GM10248 (cell line): ENCODE measurements around the gene MKRN1.
"Not testable (repeated sequence)": the region's sequence is repeated elsewhere in the genome, so short reads cannot be mapped to it uniquely, and the experiment has no call there.

Experiments
- CTCF ChIA-PET: fragments of 300-600 bp; sonication (Branson Sonifier 250); formaldehyde crosslinking; extraction: SDS; loops from one replicate; lab custom pipeline; 2021; ENCODE audit warnings: antibody characterized with exemption; lab: Yijun Ruan, JAX
- POLR2A ChIA-PET: fragments of 350-650 bp; sonication (Branson Sonifier 250); formaldehyde crosslinking; extraction: SDS; loops from one replicate; lab custom pipeline; 2020; ENCODE audit warnings: antibody characterized with exemption; lab: Yijun Ruan, JAX
- DNase-seq: peaks from one replicate; pipeline ENCODE4 v3.0.0; 2012; ENCODE audit errors: extremely low spot score
- TF ChIP-seq, protein P1 (sequence below): IDR thresholded peaks from 2 replicates; pipeline ENCODE4 v1.5.1; 2012; ENCODE audit warnings: mild to moderate bottlenecking, low read depth; ENCODE audit errors: extremely low read depth, missing control alignments, control extremely low read depth

Gene MKRN1

DNA sequence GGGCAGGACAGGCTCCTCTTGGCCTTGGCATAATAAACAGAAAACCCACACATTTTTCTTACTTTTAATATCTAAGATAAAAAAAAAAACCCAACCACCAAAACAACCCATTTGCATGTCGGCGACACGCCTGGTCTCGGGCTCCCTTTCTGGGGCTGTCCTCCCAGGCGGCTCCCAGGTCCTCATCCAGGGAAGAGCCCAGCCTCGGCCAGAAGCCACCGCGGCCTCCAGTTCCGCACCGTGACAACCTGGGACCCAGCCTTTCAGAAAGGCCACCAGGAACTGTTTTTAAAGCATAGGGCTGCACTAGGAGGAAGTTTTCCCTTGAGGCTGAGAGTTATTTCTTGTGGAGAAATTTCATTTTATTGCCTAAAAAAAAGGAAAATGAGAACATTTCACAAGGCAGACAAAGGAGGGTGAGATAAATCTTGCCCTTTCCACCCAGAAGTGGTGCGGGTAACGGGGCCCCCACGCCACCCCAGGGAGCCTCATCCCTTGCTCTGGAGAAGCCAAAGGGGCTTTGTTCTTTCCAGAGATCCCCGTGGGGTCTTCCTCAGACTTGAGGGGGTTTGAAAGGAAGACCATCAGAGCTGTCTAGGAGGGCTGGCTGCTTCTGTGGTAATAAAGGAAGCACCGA is 39.2 kb upstream of the MKRN1 start:
- no peak for DNase-seq
- POLR2A ChIA-PET, result no interaction called here
- CTCF ChIA-PET, result interaction anchor here (0.6 to 4.0 kb wide), 17 partner anchors 8 to 1270 kb away, joined by 3 to 39 read pairs (median 4); no protein-coding TSS in a partner anchor
- TF ChIP-seq, protein P1, sequence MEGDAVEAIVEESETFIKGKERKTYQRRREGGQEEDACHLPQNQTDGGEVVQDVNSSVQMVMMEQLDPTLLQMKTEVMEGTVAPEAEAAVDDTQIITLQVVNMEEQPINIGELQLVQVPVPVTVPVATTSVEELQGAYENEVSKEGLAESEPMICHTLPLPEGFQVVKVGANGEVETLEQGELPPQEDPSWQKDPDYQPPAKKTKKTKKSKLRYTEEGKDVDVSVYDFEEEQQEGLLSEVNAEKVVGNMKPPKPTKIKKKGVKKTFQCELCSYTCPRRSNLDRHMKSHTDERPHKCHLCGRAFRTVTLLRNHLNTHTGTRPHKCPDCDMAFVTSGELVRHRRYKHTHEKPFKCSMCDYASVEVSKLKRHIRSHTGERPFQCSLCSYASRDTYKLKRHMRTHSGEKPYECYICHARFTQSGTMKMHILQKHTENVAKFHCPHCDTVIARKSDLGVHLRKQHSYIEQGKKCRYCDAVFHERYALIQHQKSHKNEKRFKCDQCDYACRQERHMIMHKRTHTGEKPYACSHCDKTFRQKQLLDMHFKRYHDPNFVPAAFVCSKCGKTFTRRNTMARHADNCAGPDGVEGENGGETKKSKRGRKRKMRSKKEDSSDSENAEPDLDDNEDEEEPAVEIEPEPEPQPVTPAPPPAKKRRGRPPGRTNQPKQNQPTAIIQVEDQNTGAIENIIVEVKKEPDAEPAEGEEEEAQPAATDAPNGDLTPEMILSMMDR, result no peak

DNA sequence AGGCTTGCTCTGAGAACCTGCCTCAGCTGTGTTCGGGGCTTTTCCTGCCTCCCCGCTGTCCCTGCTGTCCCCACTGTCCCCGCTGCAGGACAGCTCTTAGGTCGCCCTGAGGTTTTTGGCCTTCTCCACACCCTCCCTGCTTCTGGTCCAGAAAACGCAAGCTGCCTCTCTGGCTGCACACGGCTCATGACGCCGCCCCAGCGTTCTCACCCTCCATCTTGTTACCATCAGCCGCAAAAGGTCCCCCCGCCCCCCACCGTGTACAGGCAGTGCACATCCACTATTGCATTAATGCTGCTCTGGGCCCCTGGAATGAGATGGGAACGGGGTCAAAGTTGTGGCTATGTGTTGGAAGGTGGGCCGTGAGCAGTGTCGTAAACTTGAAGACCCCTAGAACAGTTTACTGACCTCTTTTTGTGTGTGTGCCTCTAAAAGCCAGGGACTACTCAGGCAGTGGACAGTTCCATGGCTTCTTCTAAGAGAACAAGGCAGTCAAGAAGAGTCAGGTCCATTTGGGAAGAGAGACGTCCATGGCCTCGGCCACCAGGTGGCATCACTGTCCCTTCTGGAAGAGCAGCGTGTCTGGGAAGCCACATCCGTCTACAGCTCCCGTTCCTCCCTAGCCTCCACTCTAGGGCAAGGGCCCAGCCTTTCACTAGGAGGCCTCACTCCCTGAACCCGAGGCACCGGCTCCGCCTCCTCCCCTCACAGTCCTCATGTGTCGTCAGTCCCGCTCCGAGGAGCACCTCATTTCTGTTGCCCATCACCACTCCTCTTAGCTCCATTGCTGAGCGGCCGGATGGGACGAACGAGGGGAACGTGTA is 38.5 kb upstream of the MKRN1 start:
- TF ChIP-seq, protein P1, result peak; percentile 85
- ChIA-PET POLR2A (no interaction called here), CTCF (interaction anchor here (0.6 to 4.0 kb wide), 20 partner anchors 8 to 1271 kb away, joined by 3 to 39 read pairs (median 4); no protein-coding TSS in a partner anchor)
- peak; percentile 83 for DNase-seq

DNA sequence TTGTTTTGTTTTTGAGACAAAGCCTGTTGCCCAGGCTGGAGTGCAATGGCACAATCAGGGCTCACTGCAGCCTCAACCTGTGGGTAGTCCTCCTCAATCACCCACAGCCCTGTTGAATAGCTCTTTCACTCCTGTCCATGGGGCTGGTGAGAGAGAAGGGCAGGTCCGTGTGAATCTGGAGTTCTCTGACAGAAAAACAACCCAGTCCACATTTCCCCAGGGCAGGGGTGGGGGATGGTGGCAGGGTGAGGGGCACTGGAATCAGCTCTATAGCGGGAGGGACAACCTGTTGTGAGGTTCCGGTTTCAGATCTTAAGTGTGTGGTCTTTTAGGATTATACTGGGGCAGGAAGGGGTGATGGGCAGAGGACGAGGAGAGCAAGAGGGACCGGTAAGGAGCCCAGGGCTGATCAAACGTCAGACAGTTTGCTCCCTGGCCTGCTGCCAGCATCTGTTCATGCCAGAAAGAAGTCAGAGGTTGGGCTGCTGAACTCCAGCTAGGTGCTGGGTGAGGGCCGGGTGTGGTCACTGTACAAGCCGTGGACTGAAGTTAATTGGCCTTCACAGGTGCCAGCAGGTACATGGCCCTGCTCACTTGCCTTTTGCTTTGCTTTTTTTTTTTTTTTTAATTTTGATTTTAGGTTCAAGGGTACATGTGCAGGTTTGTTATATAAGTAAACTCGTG is 33.2 kb upstream of the MKRN1 start:
- ChIA-PET POLR2A (no interaction called here), CTCF (no interaction called here)
- TF ChIP-seq, protein P1, result no peak
- DNase-seq, result no peak

DNA sequence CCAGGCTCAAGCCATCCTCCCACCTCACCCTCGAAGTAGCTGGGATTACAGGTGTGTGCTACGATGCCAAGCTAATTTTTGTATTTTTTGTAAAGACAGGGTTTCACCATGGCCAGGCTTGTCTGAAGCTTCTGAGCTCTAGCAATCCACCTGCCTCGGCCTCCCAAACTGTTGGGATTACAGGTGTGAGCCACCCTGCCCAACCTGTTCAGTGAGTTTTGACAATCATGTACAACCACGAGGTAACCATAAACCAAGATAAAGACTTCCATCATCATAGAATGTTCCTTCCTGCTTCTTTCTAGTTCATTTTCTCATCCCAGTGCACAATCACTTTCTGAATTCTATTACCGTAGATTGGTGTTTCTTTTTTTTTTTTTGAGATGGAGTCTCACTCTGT is 30.5 kb upstream of the MKRN1 start:
- CTCF ChIA-PET, result no interaction called here
- POLR2A ChIA-PET, result no interaction called here
- no peak for DNase-seq
- TF ChIP-seq, protein P1, result no peak

DNA sequence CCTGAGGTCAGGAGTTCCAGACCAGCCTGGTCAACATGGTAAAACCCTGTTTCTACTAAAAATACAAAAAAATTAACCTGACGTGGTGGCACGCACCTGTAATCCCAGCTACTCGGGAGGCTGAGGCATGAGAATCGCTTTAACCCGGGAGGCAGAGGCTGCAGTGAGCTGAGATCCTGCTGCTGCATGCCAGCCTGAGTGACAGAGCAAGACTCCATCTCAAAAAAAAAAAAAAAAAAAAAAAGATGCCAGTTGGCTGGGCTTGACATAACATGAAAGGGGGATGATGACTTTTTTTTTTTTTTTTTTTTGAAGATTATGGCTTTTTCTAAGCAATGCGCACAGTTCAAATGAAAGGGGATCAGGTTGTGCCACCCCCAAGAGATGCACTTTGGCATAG is 28.3 kb upstream of the MKRN1 start:
- POLR2A ChIA-PET, result not testable (repeated sequence)
- CTCF ChIA-PET, result interaction anchor here (1.1 to 1.7 kb wide), 3 partner anchors 9 to 13 kb away, joined by 3 to 5 read pairs (median 3); no protein-coding TSS in a partner anchor

DNA sequence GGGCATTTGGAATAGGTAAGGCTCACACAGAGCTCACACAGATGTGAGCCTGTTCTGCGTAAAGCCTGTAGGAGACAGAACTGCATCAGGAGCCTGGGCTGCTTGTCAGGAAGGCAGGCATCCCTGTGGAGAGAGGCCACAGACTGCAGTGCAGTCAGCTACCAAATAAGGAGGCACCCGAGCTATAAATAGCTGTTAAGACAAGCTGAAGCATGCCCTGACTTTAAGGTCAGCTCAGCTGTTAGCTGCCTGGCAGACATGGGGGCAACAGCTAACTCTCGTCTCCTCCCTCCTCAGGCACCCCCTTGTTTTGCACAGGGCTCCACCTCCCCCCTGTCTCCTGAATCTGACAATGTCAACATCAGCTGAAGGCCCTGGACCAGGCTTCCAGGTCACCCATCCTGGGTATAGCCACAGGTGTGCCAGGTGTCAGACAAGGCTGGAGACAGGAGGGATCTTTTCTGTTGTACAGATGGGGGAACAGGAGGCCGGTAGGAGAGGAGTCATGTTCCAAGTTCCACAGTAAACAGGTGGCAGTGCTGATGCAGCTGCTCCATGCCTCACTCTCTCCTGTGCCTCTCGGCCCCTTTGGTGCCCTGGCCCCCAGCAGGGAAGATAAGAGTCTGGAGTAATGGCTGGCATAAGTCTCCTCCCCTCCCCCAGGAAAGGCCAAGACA is 27.6 kb upstream of the MKRN1 start:
- POLR2A ChIA-PET, result no interaction called here
- TF ChIP-seq, protein P1, result no peak
- CTCF ChIA-PET, result interaction anchor here (1.1 to 1.7 kb wide), 3 partner anchors 9 to 12 kb away, joined by 3 to 5 read pairs (median 3); no protein-coding TSS in a partner anchor
- no peak for DNase-seq

More for the DNA sequence above, 28.3 kb upstream of the MKRN1 start:
- DNase-seq, result not testable (repeated sequence)
